Testis (tissue), 2 donors: ENCODE results near the gene SMYD3.

Experiments
- CTCF ChIP-seq, 3 experiments: fragments of 450-650 bp in 2 of 3; fragments of 200-600 bp in 1 of 3; sonication (generic) in 1 of 3; IDR thresholded peaks; one replicate each; pipeline ENCODE4 v1.5.1; 2016 to 2019; ENCODE audit warnings: antibody characterized with exemption in 3 of 3, mild to moderate bottlenecking in 2 of 3, moderate library complexity in 1 of 3
- POLR2A ChIP-seq: fragments of 450-650 bp; IDR thresholded peaks from one replicate; pipeline ENCODE4 v1.6.1; 2017; ENCODE audit warnings: antibody characterized with exemption, mild to moderate bottlenecking, moderate library complexity

- TF ChIP-seq CTCF (IDR thresholded peaks at IDR 0.05) (no peak), POLR2A (no peak)
Observed at GRCh38 chr1:245901037-245901436, 606.0 kb downstream of the SMYD3 start.
